Body of pancreas (tissue), 4 donors: ENCODE measurements around the gene COQ3.

Source experiments
- POLR2A ChIP-seq, 3 donors: fragments of 450-650 bp; IDR thresholded peaks; one replicate each; pipeline ENCODE4 v1.6.1; 2016; ENCODE audit warnings: antibody characterized with exemption in 3 of 3, mild to moderate bottlenecking in 2 of 3
- TF ChIP-seq, protein P1 (sequence below), 7 experiments: fragments of 450-650 bp in 4 of 7; fragments of 200-600 bp in 3 of 7; sonication (generic) in 3 of 7; IDR thresholded peaks; one replicate each; pipeline ENCODE4 v1.5.1; 2016 to 2019; ENCODE audit warnings: antibody characterized with exemption in 7 of 7

DNA sequence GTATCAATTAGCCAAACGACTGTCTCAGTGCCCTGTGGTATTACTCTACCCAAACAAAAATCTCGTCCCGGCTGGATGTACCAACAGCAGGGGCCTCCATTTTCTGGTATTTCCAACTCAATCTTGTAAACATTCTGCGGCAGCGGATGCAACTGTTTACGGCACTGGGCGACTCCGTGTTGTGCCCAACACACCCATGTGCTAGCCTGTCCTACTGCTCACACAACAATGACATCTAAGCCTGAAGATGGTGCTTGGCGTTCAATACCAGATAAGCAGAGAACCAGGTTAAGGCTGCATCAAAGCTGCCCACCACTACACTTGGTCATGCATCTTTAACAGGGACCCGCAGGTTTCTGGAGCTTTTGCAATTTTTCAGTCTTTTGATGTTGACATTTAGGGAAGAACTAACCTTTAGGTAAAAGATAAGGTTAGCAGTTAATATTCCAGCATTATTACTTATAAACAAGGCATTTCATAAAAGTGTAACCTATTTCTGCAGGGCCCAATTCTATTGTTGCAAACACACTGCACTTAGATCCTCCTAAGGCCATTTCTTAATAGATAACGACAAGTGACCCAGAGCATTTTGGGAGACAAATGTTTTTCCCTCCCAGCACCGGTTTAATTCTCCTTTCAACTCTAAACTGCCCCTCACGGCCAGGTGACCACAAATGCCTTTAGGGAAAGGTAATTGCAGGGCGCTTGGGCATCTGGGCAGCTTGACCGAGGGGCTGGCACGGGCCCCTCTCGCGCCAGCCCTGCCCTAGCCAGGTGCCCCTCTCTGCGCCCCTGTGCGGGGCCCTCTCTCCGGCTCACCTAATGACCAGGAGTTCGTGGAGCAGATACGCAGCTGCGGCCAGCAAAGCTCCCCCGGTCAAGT, 45.5 kb downstream of the COQ3 start:
- TF ChIP-seq, protein P1, sequence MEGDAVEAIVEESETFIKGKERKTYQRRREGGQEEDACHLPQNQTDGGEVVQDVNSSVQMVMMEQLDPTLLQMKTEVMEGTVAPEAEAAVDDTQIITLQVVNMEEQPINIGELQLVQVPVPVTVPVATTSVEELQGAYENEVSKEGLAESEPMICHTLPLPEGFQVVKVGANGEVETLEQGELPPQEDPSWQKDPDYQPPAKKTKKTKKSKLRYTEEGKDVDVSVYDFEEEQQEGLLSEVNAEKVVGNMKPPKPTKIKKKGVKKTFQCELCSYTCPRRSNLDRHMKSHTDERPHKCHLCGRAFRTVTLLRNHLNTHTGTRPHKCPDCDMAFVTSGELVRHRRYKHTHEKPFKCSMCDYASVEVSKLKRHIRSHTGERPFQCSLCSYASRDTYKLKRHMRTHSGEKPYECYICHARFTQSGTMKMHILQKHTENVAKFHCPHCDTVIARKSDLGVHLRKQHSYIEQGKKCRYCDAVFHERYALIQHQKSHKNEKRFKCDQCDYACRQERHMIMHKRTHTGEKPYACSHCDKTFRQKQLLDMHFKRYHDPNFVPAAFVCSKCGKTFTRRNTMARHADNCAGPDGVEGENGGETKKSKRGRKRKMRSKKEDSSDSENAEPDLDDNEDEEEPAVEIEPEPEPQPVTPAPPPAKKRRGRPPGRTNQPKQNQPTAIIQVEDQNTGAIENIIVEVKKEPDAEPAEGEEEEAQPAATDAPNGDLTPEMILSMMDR (IDR thresholded peaks at IDR 0.05) = no peak
- no peak for TF ChIP-seq POLR2A (IDR thresholded peaks at IDR 0.05)
